ENCODE results near the gene QSOX2.

The QSOX2 gene

DNA sequence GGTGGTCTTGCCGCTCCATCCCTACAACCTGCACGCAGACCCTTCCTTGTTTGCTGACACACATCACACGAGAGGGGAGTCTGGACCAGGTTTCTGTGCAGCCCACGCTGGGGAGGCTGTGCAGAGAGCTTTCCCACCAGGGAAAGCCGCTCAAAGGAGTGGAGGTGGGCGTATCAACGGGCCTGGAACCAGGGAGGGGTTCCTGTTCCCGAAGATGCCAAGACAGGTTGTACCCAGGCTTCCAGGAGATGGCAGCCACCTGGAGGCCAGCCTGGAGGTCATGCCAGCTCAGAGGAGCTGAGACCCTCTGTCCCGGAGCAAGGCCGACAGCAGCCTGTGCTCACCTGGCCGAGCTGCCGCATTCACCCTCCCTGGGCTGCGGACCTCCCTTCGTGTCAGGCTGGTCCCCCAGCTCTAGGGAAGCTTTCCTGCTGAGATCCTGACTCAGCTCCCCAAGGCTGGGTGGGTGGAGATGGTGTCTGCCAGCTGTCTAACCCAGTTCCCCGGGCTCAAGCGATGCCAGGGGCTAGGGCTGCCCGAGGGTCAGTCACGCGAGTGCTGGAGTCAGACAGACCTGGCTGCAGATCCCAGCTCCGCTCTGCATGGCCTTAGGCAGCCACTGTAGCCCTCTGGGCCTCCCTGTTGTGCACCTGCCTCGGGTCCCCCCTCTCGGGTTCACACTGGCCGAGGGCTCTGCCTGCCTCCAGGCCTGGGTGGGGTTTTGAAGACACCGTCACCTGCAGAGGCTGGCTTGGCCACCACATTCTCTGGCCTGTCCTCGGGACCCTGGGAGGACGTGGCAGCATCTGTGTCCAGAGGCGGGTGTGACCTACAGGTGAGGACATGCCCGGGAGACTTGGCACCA lies 28.5 kb upstream of the QSOX2 start:
- no peak for DNase-seq (ENCODE audit: extremely low spot score)
- CTCF ChIA-PET = interaction anchor here (1.2 to 1.3 kb wide), 2 partner anchors 9 to 10 kb away, joined by 3 to 4 read pairs; no protein-coding TSS in a partner anchor
- POLR2A ChIA-PET = no interaction called here
- TF ChIP-seq, protein P1, sequence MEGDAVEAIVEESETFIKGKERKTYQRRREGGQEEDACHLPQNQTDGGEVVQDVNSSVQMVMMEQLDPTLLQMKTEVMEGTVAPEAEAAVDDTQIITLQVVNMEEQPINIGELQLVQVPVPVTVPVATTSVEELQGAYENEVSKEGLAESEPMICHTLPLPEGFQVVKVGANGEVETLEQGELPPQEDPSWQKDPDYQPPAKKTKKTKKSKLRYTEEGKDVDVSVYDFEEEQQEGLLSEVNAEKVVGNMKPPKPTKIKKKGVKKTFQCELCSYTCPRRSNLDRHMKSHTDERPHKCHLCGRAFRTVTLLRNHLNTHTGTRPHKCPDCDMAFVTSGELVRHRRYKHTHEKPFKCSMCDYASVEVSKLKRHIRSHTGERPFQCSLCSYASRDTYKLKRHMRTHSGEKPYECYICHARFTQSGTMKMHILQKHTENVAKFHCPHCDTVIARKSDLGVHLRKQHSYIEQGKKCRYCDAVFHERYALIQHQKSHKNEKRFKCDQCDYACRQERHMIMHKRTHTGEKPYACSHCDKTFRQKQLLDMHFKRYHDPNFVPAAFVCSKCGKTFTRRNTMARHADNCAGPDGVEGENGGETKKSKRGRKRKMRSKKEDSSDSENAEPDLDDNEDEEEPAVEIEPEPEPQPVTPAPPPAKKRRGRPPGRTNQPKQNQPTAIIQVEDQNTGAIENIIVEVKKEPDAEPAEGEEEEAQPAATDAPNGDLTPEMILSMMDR (IDR thresholded peaks at IDR 0.05; ENCODE audit: control extremely low read depth, extremely low read depth, low read depth, missing control alignments) = no peak

GRCh38 chr9:136273244-136273865 lies 27.7 kb upstream of the QSOX2 start:
- TF ChIP-seq, protein P1 (IDR thresholded peaks at IDR 0.05; ENCODE audit: control extremely low read depth, extremely low read depth, low read depth, missing control alignments) = no peak
- ChIA-PET POLR2A (no interaction called here), CTCF (no interaction called here)
- no peak for DNase-seq (ENCODE audit: extremely low spot score)

DNA sequence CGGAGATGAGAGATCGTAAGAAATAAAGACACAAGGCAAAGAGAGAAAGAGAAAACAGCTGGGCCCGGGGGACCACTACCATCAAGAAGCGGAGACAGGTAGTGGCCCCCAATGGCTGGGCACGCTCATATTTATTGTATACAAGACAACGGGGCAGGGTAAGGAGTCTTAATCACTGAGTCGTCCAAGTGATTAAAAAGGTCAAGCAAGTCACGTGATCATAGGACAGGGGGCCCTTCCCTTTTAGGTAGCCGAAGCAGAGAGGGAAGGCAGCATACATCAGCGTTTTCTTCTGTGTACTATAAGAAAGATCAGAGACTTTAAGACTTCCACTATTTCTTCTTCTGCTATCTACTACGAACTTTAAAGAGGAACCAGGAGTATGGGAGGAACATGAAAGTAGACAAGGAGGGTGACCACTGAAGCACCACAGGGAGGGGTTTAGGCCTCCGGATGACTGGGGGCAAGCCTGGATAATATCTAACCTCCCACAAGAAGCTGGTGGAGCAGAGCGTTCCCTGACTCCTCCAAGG lies 24.6 kb upstream of the QSOX2 start:
- ChIA-PET POLR2A (no interaction called here), CTCF (interaction anchor here (4.3 kb wide), 1 partner anchor 8 kb away, joined by 26 read pairs; no protein-coding TSS in a partner anchor)
- DNase-seq (ENCODE audit: extremely low spot score) = no peak
- TF ChIP-seq, protein P1 (IDR thresholded peaks at IDR 0.05; ENCODE audit: control extremely low read depth, extremely low read depth, low read depth, missing control alignments) = no peak

DNA sequence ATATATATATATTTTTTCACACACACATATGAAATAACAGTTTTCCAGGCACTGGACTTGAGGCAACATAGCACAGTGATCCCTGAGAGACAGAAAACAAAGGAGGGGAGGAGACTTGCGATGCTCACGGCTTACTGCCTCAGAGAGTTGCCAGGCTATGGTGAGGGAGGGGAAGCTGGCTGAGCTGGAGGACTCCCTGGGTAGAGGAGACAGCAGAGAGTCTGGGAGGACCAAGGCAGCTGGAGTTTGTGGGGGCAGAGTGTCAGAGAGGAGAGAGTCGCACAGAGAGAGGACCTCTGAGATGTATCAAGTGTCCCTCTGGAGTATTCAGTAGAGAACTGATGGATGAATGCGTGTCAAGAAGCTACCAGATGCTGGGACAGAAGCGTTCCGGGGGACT lies 23.1 kb upstream of the QSOX2 start:
- DNase-seq (ENCODE audit: extremely low spot score) = no peak
- TF ChIP-seq, protein P1 (IDR thresholded peaks at IDR 0.05; ENCODE audit: control extremely low read depth, extremely low read depth, low read depth, missing control alignments) = no peak
- ChIA-PET POLR2A (interaction anchor here (0.5 kb wide), 1 partner anchor 117 kb away, joined by 4 read pairs; no protein-coding TSS in a partner anchor), CTCF (interaction anchor here (1.0 to 4.6 kb wide), 7 partner anchors 9 to 99 kb away, joined by 3 to 26 read pairs (median 7); no protein-coding TSS in a partner anchor)

DNA sequence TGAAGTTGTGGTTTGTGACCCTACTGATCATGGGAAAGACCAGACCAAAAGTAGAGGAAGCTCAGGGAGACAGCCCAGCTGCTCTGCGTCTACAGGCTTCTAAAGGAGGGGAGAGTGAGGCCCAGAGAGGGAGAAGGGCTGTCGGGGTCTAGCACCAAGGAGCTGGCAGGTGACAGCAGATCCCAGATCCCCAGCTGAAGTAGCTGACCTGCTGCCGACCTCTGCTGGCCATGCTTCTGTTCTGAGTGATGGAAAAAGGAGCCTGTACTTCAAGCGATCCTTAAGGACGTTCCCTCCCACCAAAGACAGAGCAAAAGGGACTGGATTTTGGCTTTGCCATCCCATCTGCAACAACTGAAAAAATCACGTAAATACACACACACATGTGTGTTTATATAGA lies 22.7 kb upstream of the QSOX2 start:
- DNase-seq (ENCODE audit: extremely low spot score) = no peak
- CTCF ChIA-PET = interaction anchor here (1.0 to 4.6 kb wide), 8 partner anchors 10 to 98 kb away, joined by 3 to 26 read pairs (median 6); no protein-coding TSS in a partner anchor
- TF ChIP-seq, protein P1 (IDR thresholded peaks at IDR 0.05; ENCODE audit: control extremely low read depth, extremely low read depth, low read depth, missing control alignments) = no peak
- POLR2A ChIA-PET = no interaction called here

Data from GM10248 (cell line).